HG02623 (cell line): ENCODE measurements around the gene HK2.

Source experiments
- ATAC-seq: cut with Tn5 transposase; IDR thresholded peaks from one replicate; pipeline ENCODE4 v1.9.1; 2021; ENCODE audit warnings: moderate library complexity; ENCODE audit not compliant: unreplicated experiment

The HK2 gene

GRCh38 chr2:74856599-74856998 lies 22.7 kb downstream of the HK2 start:
- ATAC-seq: no peak

- no peak for ATAC-seq
Observed at GRCh38 chr2:74857215-74857614, 23.3 kb downstream of the HK2 start.

- ATAC-seq: no peak
Observed at GRCh38 chr2:74857725-74858124, 23.8 kb downstream of the HK2 start.

GRCh38 chr2:74858281-74858680 lies 24.4 kb downstream of the HK2 start:
- no peak for ATAC-seq

GRCh38 chr2:74860079-74860478 lies 26.2 kb downstream of the HK2 start:
- ATAC-seq: no peak

- ATAC-seq: no peak
Observed at GRCh38 chr2:74860521-74860920, 26.6 kb downstream of the HK2 start.

GRCh38 chr2:74861531-74861930 lies 27.6 kb downstream of the HK2 start:
- no peak for ATAC-seq

- ATAC-seq: no peak
Observed at GRCh38 chr2:74862020-74862964, 28.4 kb downstream of the HK2 start.

- ATAC-seq: no peak
Observed at GRCh38 chr2:74863802-74864248, 29.9 kb downstream of the HK2 start.

GRCh38 chr2:74864728-74865722 lies 31.1 kb downstream of the HK2 start:
- no peak for ATAC-seq

- no peak for ATAC-seq
Observed at GRCh38 chr2:74865770-74866674, 32.1 kb downstream of the HK2 start.

- ATAC-seq: no peak
Observed at GRCh38 chr2:74867841-74868658, 34.1 kb downstream of the HK2 start.

GRCh38 chr2:74869517-74869916 lies 35.6 kb downstream of the HK2 start:
- no peak for ATAC-seq

- no peak for ATAC-seq
Observed at GRCh38 chr2:74870951-74871350, 37.0 kb downstream of the HK2 start.

GRCh38 chr2:74871414-74871813 lies 37.5 kb downstream of the HK2 start:
- no peak for ATAC-seq

- no peak for ATAC-seq
Observed at GRCh38 chr2:74872389-74872836, 38.5 kb downstream of the HK2 start.

GRCh38 chr2:74873012-74873665 lies 39.2 kb downstream of the HK2 start:
- no peak for ATAC-seq

- ATAC-seq: no peak
Observed at GRCh38 chr2:74873678-74874640, 40.0 kb downstream of the HK2 start.
